ENCODE data around the gene CTNND1. TPM values are rescaled to one million over a fixed set of nuclear protein-coding genes. Genes with fewer than 3 reads are reported as not detected.
A peak's percentile ranks its signal among the peaks of the same experiment; 100 is the strongest.

CTNND1 gene
- total and polyA plus RNA-seq, 9 of the 15 experiments (the other 6 are each of a cell fraction or from before 2014, with no cell fraction given) = 11.1 to 74.0 (median 43.3) TPM

GRCh38 chr11:57741132-57742086 is 20.2 kb upstream of the CTNND1 start, which contains the start of gene SELENOH (continued):
- no peak for TF ChIP-seq NR3C1 (CRISPR knock-in tag; IDR thresholded peaks at IDR 0.05)
- peak; percentile 78 for TF ChIP-seq ZNF740 (CRISPR knock-in tag; IDR thresholded peaks at IDR 0.05)
- no peak for TF ChIP-seq ZNF740 (tag; IDR thresholded peaks at IDR 0.05)
- no peak for TF ChIP-seq SMARCA5 (IDR thresholded peaks at IDR 0.05)
- no peak for TF ChIP-seq PTBP1 (IDR thresholded peaks at IDR 0.05; ENCODE audit: low read depth, low read length)
- TF ChIP-seq, protein P1, sequence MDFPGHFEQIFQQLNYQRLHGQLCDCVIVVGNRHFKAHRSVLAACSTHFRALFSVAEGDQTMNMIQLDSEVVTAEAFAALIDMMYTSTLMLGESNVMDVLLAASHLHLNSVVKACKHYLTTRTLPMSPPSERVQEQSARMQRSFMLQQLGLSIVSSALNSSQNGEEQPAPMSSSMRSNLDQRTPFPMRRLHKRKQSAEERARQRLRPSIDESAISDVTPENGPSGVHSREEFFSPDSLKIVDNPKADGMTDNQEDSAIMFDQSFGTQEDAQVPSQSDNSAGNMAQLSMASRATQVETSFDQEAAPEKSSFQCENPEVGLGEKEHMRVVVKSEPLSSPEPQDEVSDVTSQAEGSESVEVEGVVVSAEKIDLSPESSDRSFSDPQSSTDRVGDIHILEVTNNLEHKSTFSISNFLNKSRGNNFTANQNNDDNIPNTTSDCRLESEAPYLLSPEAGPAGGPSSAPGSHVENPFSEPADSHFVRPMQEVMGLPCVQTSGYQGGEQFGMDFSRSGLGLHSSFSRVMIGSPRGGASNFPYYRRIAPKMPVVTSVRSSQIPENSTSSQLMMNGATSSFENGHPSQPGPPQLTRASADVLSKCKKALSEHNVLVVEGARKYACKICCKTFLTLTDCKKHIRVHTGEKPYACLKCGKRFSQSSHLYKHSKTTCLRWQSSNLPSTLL (IDR thresholded peaks at IDR 0.05) = no peak
- no peak; the same call in 1 of the 2 replicates for TF ChIP-seq ATF3 (IDR thresholded peaks at IDR 0.05)
- 0 out of 2 replicates have a peak, but pooled peaks have one; percentile 73 for TF ChIP-seq ATF3 (CRISPR knock-in tag; conservative IDR thresholded peaks at IDR 0.05)
- peak; percentile 32 for TF ChIP-seq BRD9 (IDR thresholded peaks at IDR 0.05; ENCODE audit: low read depth, partially characterized antibody)
- no peak for TF ChIP-seq KDM1A (IDR thresholded peaks at IDR 0.05)
- peak; percentile 87; the same call in 1 of the 2 replicates for TF ChIP-seq HLTF (IDR thresholded peaks at IDR 0.05)
- TF ChIP-seq EZH2 (IDR thresholded peaks at IDR 0.05; ENCODE audit: borderline replicate concordance, low read depth, low read length) = no peak
- TF ChIP-seq U2AF1 (optimal IDR thresholded peaks at IDR 0.05; ENCODE audit: low read depth, low read length) = no peak
- TF ChIP-seq RFX1 (IDR thresholded peaks at IDR 0.05) = no peak
- no peak for TF ChIP-seq NELFE (IDR thresholded peaks at IDR 0.05; ENCODE audit: insufficient read depth, insufficient read length)
- no peak for TF ChIP-seq PURB (CRISPR knock-in tag; IDR thresholded peaks at IDR 0.05; ENCODE audit: low read depth)
- peak; percentile 74 for TF ChIP-seq SAP30 (IDR thresholded peaks at IDR 0.05; ENCODE audit: borderline replicate concordance, insufficient read depth, low read depth, low read length, poor library complexity, severe bottlenecking)
- TF ChIP-seq PCBP2 (IDR thresholded peaks at IDR 0.05; ENCODE audit: low read depth, low read length, poor library complexity, severe bottlenecking) = no peak
- no peak for TF ChIP-seq NCOA6 (IDR thresholded peaks at IDR 0.05)
- TF ChIP-seq ZFX (CRISPR knock-in tag; IDR thresholded peaks at IDR 0.05) = peak; percentile 78
- TF ChIP-seq ZNF695 (CRISPR knock-in tag; IDR thresholded peaks at IDR 0.05) = no peak
- TF ChIP-seq MYBL2 (IDR thresholded peaks at IDR 0.05; ENCODE audit: low read depth) = no peak
- TF ChIP-seq MYBL2 (CRISPR knock-in tag; IDR thresholded peaks at IDR 0.05; ENCODE audit: borderline replicate concordance) = no peak
- TF ChIP-seq TCF7 (IDR thresholded peaks at IDR 0.05; ENCODE audit: borderline replicate concordance) = peak; percentile 65; the same call in 1 of the 2 replicates
- TF ChIP-seq ZNF354B (CRISPR knock-in tag; IDR thresholded peaks at IDR 0.05) = no peak
- peak in 1 of 2 experiments; percentile 52; a peak in 3 of 4 replicates for TF ChIP-seq SRF (CRISPR knock-in tag; IDR thresholded peaks at IDR 0.05)

Data from K562 (cell line).